Measurements from ENCODE around the gene CAP1.

The CAP1 gene

DNA sequence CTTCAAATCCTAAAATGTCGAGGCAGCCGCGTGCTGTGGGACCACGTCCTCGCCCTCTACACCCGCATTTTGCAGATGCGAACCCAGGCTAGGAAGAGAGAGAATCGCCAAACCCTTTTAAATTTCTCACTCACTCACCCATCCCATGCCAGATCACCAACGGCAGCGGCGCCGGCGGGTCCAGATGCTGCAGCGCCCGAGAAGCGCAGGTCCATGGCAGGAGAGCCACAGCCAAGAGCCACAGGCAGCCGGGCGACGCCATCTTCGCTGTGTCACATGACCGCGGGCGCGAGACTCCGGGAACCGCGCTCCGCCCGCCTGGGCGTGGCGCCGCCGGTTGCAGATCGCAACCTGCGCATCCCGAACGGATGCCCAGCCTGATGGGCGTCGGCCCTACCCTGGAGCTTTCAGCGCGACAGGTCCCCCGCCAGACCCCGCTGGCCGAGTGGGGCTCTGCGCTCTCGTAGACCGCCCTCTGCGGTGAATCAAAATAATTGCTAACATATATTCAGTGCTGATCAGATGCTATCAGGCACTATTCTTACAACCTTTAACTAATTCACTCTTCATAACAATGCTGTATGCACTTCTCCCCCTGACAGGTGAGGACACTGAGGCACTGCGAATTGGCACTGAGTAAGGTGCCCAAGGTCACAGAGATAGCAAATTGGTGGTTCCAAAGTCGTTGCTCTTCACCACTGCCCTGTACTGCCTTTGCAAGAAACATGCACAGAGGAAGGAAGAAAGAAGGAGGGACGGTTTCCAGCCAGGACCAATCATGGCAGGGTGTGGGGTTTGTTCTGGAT, 56.7 kb downstream of the CAP1 start, which contains the start of gene PPT1:
Gene PPT1 (minus strand): TSS at position 276 of the 806 bp plus-strand sequence. CDS start 14 bp downstream, at position 262.
- peak; percentile 88 to 93 for DNase-seq

DNA sequence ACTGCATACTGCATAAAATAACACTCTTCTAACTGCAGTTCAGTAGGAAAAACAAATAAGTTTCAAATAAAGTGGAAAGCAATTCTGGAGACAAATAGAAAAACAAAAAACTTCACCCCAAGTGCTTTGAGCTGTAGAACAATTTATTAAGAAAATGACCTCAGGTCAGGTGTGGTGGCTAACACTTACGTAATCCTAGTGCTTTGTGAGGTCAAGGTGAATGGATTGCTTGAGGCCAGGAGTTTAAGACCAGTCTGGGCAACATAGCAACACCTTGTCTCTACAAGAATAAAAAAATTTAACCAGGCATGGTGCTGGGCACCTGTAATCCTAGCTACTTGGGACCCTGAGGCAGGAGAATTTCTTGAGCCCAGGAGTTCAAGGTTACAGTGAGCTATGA, 61.5 kb downstream of the CAP1 start:
- DNase-seq, result no peak

DNA sequence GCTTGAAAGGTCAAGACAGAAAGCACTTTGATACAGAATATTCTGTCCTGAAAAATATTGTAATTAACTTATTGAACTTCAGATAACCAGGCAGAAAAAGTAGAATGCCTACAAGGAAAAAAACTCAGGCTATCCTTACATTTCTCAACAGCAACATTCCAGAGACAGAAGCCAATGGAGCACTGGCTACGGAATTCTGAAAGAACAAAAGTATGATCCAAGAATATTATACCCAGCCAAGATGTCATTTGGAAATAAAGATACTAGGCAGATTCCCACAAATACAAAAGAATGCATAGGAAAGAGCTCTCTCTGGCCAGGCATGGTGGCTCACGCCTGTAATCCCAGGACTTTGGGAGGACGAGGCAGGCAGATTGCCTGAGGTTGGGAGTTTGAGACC, 62.4 kb downstream of the CAP1 start:
- DNase-seq, result no peak

DNA sequence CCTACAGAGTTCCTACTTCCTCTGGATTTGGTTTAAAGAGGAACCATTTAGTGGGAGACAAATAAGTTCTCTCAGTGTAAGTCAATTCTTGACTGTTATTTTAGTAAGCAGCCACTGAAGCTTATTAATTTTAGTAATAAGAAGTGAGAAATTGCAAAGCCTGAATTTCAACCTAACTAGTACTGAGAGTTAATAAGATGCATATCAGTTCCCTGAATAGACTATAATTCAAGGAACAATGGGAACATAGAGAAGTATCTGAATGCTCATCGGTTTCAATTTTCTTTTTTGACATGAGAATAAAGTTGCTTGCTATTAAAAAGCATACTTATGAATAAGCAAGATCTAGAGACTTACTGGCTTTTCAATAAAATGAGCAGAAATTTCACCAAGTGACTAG, 64.5 kb downstream of the CAP1 start:
- no peak for DNase-seq

DNA sequence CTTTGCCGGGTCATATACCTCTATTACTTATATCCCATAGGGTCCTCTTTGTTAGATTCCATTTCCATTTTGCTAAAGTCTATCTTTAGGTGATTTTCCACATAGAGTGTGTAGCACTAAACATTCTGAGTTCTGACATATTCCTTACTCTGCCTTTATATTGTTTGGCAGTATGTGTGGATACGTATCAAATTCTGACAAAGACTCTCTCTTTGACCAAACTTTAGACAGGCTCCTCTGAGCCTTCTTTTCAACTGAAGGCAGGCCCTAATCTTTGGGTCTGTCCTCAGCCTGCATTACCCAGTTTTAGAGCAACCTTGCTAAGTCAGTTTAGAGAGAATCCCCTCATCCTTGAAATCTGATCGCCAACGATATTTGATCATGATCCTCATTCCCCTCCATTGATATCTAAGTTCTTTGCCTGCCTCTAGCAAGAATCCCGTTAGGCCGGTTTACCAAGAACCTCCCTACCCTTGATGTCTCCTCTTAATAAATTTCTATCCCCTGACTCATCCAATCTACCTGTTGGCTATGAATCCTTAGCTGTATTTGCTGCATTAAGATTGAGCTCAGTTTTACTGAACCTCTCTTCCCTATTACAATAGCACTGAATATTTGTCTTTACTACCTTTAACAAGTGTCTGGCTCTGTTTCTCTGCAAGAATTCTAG, 66.9 kb downstream of the CAP1 start:
- no peak for DNase-seq

DNA sequence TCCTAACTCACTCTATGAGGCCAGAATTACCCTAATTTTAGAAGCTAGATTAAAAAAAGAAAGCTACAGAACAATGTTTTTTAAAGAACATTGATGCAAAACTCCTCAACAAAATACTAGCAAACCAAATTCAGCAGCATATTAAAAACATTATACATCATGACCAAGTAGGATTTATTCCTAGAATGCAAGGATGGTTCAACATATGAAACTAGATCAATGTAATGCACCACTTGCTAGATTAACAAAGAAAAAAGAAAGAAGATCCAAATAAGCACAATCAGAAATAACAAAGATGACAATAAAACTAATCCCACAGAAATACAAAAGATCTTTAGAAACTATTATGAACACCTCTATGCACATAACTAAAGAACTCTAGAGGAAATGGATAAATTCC, 69.9 kb downstream of the CAP1 start:
- DNase-seq, result no peak

DNA sequence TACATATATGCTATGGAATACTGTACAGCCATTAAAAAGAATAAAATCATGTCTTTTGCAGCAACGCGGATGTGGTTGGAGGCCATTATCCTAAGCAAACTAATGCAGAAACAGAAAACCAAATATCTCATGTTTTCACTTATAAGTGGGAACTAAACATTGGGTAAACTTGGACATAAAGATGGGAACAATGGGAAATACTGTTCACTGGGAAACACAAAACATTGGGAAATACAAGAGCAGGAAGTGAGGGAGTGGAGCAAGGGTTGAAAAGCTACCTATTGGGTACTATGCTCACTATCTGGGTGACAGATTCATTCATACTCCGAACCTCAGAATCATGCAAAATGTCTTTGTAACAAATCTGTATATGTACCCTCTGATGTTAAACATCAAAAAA, 73.9 kb downstream of the CAP1 start:
- DNase-seq, result no peak

DNA sequence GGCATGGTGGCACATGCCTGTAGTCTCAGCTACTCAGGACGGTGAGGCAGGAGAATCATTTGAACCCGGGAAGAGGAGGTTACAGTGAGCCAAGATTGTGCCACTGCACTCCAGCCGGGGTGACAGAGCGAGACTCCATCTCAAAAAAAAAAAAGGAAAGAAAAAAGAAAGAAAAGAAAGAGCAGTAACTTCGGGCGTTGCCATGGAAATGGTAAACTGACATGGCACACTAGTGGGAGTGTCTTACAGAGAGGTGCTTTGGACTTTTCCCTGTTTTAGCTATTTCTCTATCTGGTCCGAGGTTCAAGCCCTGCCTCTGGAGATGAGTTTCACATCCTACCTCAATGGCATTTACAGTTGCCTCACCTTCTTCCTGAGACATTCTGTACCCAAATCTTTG, 79.6 kb downstream of the CAP1 start:
- DNase-seq, result no peak

Measured in NCI-H2081 (cell line).